Measurements from ENCODE around the gene TCF7. TPM values are rescaled to one million over a fixed set of nuclear protein-coding genes. Genes with fewer than 3 reads are reported as not detected.

The TCF7 gene
- total RNA-seq, 1 donor, result 3.3 TPM

DNA sequence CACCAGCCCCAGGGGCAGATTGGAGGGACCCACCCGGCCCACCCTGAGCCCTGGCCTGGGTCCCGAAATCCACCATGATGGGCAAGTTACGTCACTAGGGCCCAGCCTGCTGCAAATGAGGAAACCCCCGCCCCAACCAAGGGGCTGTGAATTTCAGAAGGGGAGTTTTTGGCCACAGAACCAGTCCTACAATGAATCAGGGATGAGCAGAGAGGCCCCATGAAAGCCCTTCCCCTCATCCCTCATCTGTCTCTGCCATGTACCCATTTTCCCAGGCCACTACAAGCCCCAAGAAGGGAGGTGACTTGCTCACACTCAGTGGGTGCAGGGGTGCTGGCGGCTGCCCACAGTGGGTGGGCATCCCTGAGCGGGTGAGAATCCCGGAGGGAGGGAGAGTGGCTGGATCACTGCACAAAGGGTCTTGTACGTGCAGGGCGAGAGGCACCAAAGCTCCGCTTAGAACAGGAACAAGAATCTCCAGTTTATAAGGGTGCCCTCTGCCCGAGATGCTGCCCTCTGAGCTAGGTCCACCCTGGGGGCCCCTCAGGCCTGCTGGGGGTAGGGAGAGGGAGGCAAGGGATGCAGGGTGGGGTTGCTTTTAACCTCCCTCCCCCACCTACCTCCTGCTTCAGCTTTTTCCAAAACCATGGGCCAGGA, 10.4 kb upstream of the TCF7 start:
- Histone ChIP-seq H3K27me3 (ENCODE audit: insufficient read depth, low read length) (no peaks in the 10 kb centered on the region), H3K4me2 (ENCODE audit: insufficient read depth, low read length) (no peak overlapping the region), H2AFZ (ENCODE audit: low read length) (no peak overlapping the region), H3K9me3 (ENCODE audit: low read depth, low read length) (no peaks in the 10 kb centered on the region), H3K79me2 (ENCODE audit: insufficient read depth, low read length) (no peaks in the 10 kb centered on the region), H3K27ac (ENCODE audit: low read depth, low read length) (no peak overlapping the region), H3K4me3 (ENCODE audit: insufficient read depth, low read length) (no peak overlapping the region), H4K20me1 (ENCODE audit: insufficient read depth, low read length) (no peaks in the 10 kb centered on the region), H3K36me3 (ENCODE audit: insufficient read depth, low read length) (no peaks in the 10 kb centered on the region), H3K4me1 (ENCODE audit: insufficient read depth, low read length) (peaks cover 13% of the 10 kb centered on the region)
- DNase-seq (ENCODE audit: insufficient read length, low spot score, missing footprints), result peak; percentile 32
- TF ChIP-seq, protein P1, sequence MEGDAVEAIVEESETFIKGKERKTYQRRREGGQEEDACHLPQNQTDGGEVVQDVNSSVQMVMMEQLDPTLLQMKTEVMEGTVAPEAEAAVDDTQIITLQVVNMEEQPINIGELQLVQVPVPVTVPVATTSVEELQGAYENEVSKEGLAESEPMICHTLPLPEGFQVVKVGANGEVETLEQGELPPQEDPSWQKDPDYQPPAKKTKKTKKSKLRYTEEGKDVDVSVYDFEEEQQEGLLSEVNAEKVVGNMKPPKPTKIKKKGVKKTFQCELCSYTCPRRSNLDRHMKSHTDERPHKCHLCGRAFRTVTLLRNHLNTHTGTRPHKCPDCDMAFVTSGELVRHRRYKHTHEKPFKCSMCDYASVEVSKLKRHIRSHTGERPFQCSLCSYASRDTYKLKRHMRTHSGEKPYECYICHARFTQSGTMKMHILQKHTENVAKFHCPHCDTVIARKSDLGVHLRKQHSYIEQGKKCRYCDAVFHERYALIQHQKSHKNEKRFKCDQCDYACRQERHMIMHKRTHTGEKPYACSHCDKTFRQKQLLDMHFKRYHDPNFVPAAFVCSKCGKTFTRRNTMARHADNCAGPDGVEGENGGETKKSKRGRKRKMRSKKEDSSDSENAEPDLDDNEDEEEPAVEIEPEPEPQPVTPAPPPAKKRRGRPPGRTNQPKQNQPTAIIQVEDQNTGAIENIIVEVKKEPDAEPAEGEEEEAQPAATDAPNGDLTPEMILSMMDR (IDR thresholded peaks at IDR 0.05; ENCODE audit: extremely low read depth, low read depth, low read length), result no peak

DNA sequence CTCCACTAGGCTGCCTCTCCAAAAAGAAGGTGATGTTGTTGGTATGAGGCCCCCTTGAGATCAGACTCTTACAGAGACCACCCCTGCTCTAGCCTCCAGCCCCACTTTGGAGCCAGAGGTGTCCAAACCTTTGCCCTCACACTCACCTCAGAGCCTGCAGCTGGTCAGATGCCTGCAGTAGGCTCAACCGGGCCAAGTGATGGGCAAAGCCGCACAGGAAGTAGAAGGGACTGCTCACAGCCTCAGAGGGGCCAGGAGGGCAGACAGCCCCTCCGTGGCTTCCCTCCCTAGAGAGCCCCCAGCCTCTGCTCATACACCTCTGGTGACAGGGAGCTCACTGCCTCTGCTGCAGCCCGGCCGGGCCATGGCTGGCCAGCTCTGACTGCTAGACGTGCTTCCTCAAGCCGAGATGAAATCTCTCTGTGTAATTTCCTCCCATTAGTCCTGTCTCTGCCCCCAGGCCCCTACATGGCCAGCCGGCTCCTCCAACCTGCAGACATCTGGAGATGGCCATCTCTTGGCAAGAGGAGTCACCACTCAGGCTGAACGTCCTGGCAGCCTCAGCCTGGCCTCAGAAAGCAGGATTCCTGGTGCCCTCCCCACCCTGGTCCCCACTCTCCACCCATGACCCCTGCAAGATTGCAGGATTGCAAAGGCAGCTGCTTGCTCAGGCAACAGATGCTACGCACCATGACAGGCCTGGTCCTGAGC, 7.3 kb upstream of the TCF7 start:
- Histone ChIP-seq H4K20me1 (ENCODE audit: insufficient read depth, low read length) (no peaks in the 10 kb centered on the region), H3K27ac (ENCODE audit: low read depth, low read length) (no peak overlapping the region), H3K79me2 (ENCODE audit: insufficient read depth, low read length) (no peaks in the 10 kb centered on the region), H2AFZ (ENCODE audit: low read length) (no peak overlapping the region), H3K27me3 (ENCODE audit: insufficient read depth, low read length) (no peaks in the 10 kb centered on the region), H3K36me3 (ENCODE audit: insufficient read depth, low read length) (no peaks in the 10 kb centered on the region), H3K4me3 (ENCODE audit: insufficient read depth, low read length) (no peak overlapping the region), H3K4me2 (ENCODE audit: insufficient read depth, low read length) (no peak overlapping the region), H3K9me3 (ENCODE audit: low read depth, low read length) (no peaks in the 10 kb centered on the region), H3K4me1 (ENCODE audit: insufficient read depth, low read length) (peaks cover 7% of the 10 kb centered on the region)
- TF ChIP-seq, protein P1 (IDR thresholded peaks at IDR 0.05; ENCODE audit: extremely low read depth, low read depth, low read length), result no peak
- peak; percentile 87 for DNase-seq (ENCODE audit: insufficient read length, low spot score, missing footprints)

DNA sequence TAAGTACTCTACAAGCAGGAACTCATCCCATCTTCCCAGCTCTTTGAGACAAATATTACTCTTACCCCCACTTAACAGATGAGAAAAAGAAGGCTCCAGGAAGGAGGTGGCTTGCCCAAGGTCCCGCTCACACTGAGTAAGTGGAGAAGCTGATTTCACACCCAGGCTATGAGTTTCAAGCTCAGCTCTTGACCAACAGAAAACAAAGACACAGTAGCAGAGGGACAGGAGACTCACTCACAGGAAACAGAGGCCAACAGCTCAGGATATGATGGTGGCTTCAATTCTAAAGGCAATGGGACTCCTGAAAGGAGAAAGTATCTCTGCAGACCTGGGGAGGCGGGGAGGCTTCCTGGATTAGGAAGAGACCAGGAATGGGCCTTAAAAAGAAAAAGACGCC, 6.7 kb upstream of the TCF7 start:
- no peak overlapping the region for H3K4me3 ChIP-seq (ENCODE audit: insufficient read depth, low read length)
- no peak overlapping the region for H2AFZ ChIP-seq (ENCODE audit: low read length)
- peak; percentile 8 for DNase-seq (ENCODE audit: insufficient read length, low spot score, missing footprints)
- no peak overlapping the region for H3K27ac ChIP-seq (ENCODE audit: low read depth, low read length)
- peaks cover 12% of the 10 kb centered on the region for H3K4me1 ChIP-seq (ENCODE audit: insufficient read depth, low read length)
- H3K27me3 ChIP-seq (ENCODE audit: insufficient read depth, low read length), result no peaks in the 10 kb centered on the region
- H4K20me1 ChIP-seq (ENCODE audit: insufficient read depth, low read length), result no peaks in the 10 kb centered on the region
- no peaks in the 10 kb centered on the region for H3K36me3 ChIP-seq (ENCODE audit: insufficient read depth, low read length)
- TF ChIP-seq, protein P1 (IDR thresholded peaks at IDR 0.05; ENCODE audit: extremely low read depth, low read depth, low read length), result no peak
- H3K79me2 ChIP-seq (ENCODE audit: insufficient read depth, low read length), result no peaks in the 10 kb centered on the region
- H3K9me3 ChIP-seq (ENCODE audit: low read depth, low read length), result no peaks in the 10 kb centered on the region
- no peak overlapping the region for H3K4me2 ChIP-seq (ENCODE audit: insufficient read depth, low read length)

DNA sequence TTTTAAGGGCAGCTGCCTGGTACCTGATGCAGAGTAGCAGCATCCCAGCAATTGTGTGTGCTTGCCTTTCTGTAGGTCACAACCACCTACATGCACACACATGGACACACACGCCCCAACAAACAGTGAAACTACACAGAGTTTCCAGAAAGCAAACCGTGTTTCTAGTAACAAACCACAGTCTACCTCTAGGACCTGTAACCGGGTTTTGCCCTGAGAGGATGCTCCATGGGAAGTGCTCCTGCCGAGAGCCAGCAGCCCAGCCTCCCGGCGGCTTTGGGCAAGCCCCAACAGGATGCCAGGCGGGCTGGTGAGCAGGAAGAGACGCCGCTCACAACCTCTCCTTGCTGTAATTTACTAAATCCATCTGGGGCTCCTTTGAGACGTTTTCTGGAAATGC, 4.1 kb upstream of the TCF7 start:
- no peak for DNase-seq (ENCODE audit: insufficient read length, low spot score, missing footprints)
- Histone ChIP-seq H3K4me2 (ENCODE audit: insufficient read depth, low read length) (no peak overlapping the region), H3K36me3 (ENCODE audit: insufficient read depth, low read length) (no peaks in the 10 kb centered on the region), H2AFZ (ENCODE audit: low read length) (no peak overlapping the region), H3K27me3 (ENCODE audit: insufficient read depth, low read length) (no peaks in the 10 kb centered on the region), H3K9me3 (ENCODE audit: low read depth, low read length) (no peaks in the 10 kb centered on the region), H3K4me1 (ENCODE audit: insufficient read depth, low read length) (peaks cover 15% of the 10 kb centered on the region), H3K27ac (ENCODE audit: low read depth, low read length) (no peak overlapping the region), H3K4me3 (ENCODE audit: insufficient read depth, low read length) (no peak overlapping the region), H3K79me2 (ENCODE audit: insufficient read depth, low read length) (peaks cover 4% of the 10 kb centered on the region), H4K20me1 (ENCODE audit: insufficient read depth, low read length) (no peaks in the 10 kb centered on the region)
- TF ChIP-seq, protein P1 (IDR thresholded peaks at IDR 0.05; ENCODE audit: extremely low read depth, low read depth, low read length), result no peak
